NT2/D1 (cell line): ENCODE results near the gene PHTF2.

Source experiments
- DNase-seq: peaks from one replicate; pipeline ENCODE4 v3.0.0-alpha.2; 2011; ENCODE audit warnings: low read depth, low spot score
- H3K27me3 ChIP-seq: 2 replicates; pipeline ENCODE4 v1.6.0; 2011; ENCODE audit warnings: mild to moderate bottlenecking; ENCODE audit not compliant: insufficient read length, insufficient read depth
- H3K36me3 ChIP-seq: 2 replicates; pipeline ENCODE4 v1.6.1; 2011; ENCODE audit warnings: mild to moderate bottlenecking, low read length, mixed read lengths; ENCODE audit not compliant: insufficient read depth, insufficient read length
- H3K4me1 ChIP-seq: 2 replicates; pipeline ENCODE4 v1.5.1; 2011; ENCODE audit not compliant: insufficient read depth, insufficient read length
- H3K4me3 ChIP-seq: 2 replicates; pipeline ENCODE4 v1.5.1; 2011; ENCODE audit warnings: low read depth; ENCODE audit not compliant: insufficient read length
- H3K9ac ChIP-seq: 2 replicates; pipeline ENCODE4 v1.6.0; 2011; ENCODE audit warnings: low read depth; ENCODE audit not compliant: insufficient read length
- H3K9me3 ChIP-seq: 2 replicates; pipeline ENCODE4 v1.5.1; 2011; ENCODE audit warnings: mild to moderate bottlenecking, low read length; ENCODE audit not compliant: insufficient read depth
- SUZ12 ChIP-seq: IDR thresholded peaks from 2 replicates; pipeline ENCODE4 v1.6.1; 2011; ENCODE audit not compliant: insufficient read length, insufficient read depth; ENCODE audit errors: extremely low read depth
- YY1 ChIP-seq: IDR thresholded peaks from 2 replicates; pipeline ENCODE4 v1.6.1; 2011; ENCODE audit not compliant: insufficient read length, insufficient read depth
- ZNF274 ChIP-seq: IDR thresholded peaks from 2 replicates; pipeline ENCODE4 v1.6.1; 2011; ENCODE audit warnings: mild to moderate bottlenecking, low read depth, low read length

PHTF2 gene

GRCh38 chr7:77796109-77796508 lies 2.5 kb upstream of the PHTF2 start:
- peaks cover 21% of the 10 kb centered on the region for H3K36me3 ChIP-seq
- no peak overlapping the region for H3K4me3 ChIP-seq
- no peaks in the 10 kb centered on the region for H3K27me3 ChIP-seq
- DNase-seq = no peak
- no peak overlapping the region for H3K9ac ChIP-seq
- no peaks in the 10 kb centered on the region for H3K4me1 ChIP-seq
- no peaks in the 10 kb centered on the region for H3K9me3 ChIP-seq
- TF ChIP-seq ZNF274 (no peak), SUZ12 (no peak), YY1 (no peak)

GRCh38 chr7:77796960-77797359 lies 1.6 kb upstream of the PHTF2 start:
- Histone ChIP-seq H3K27me3 (no peaks in the 10 kb centered on the region), H3K4me1 (no peaks in the 10 kb centered on the region), H3K4me3 (peak overlapping the region; percentile 96), H3K9me3 (no peaks in the 10 kb centered on the region), H3K9ac (peak overlapping the region; percentile 92), H3K36me3 (peaks cover 21% of the 10 kb centered on the region)
- TF ChIP-seq ZNF274 = no peak
- TF ChIP-seq SUZ12 = no peak
- TF ChIP-seq YY1 = no peak
- DNase-seq = no peak

- H3K27me3 ChIP-seq = no peaks in the 10 kb centered on the region
- no peak for TF ChIP-seq YY1
- TF ChIP-seq SUZ12 = no peak
- TF ChIP-seq ZNF274 = no peak
- peak; percentile 27 for DNase-seq
- peaks cover 21% of the 10 kb centered on the region for H3K36me3 ChIP-seq
- H3K9ac ChIP-seq = peak overlapping the region; percentile 92
- H3K4me3 ChIP-seq = peak overlapping the region; percentile 96
- H3K9me3 ChIP-seq = no peaks in the 10 kb centered on the region
- H3K4me1 ChIP-seq = no peaks in the 10 kb centered on the region
Observed at GRCh38 chr7:77797734-77798393, 709 bp upstream of the PHTF2 start.

- Histone ChIP-seq H3K4me3 (peak overlapping the region; percentile 96), H3K9ac (peak overlapping the region; percentile 89), H3K4me1 (no peaks in the 10 kb centered on the region), H3K9me3 (no peaks in the 10 kb centered on the region), H3K27me3 (no peaks in the 10 kb centered on the region), H3K36me3 (peaks cover 13% of the 10 kb centered on the region)
- peak; percentile 13 for DNase-seq
- TF ChIP-seq ZNF274 (no peak), YY1 (no peak), SUZ12 (no peak)
Observed at GRCh38 chr7:77799078-77799964, 748 bp downstream of the PHTF2 start.

- Histone ChIP-seq H3K9ac (no peak overlapping the region), H3K4me1 (no peaks in the 10 kb centered on the region), H3K27me3 (no peaks in the 10 kb centered on the region), H3K9me3 (no peaks in the 10 kb centered on the region), H3K36me3 (peaks cover 8% of the 10 kb centered on the region), H3K4me3 (no peak overlapping the region)
- no peak for TF ChIP-seq SUZ12
- TF ChIP-seq ZNF274 = no peak
- no peak for TF ChIP-seq YY1
- no peak for DNase-seq
Observed at GRCh38 chr7:77800158-77800557, 1.6 kb downstream of the PHTF2 start.

- H3K9ac ChIP-seq = no peak overlapping the region
- no peak for DNase-seq
- H3K36me3 ChIP-seq = peaks cover 2% of the 10 kb centered on the region
- no peaks in the 10 kb centered on the region for H3K4me1 ChIP-seq
- H3K27me3 ChIP-seq = no peaks in the 10 kb centered on the region
- H3K4me3 ChIP-seq = no peak overlapping the region
- TF ChIP-seq SUZ12 = no peak
- no peak for TF ChIP-seq ZNF274
- TF ChIP-seq YY1 = no peak
- no peaks in the 10 kb centered on the region; the same call in 1 of the 2 replicates for H3K9me3 ChIP-seq
Observed at GRCh38 chr7:77800730-77801129, 2.2 kb downstream of the PHTF2 start.

- H3K9ac ChIP-seq = no peak overlapping the region
- no peaks in the 10 kb centered on the region for H3K4me1 ChIP-seq
- H3K9me3 ChIP-seq = peaks cover 13% of the 10 kb centered on the region; the same call in 1 of the 2 replicates
- H3K4me3 ChIP-seq = no peak overlapping the region
- no peak for DNase-seq
- H3K36me3 ChIP-seq = no peaks in the 10 kb centered on the region
- no peaks in the 10 kb centered on the region for H3K27me3 ChIP-seq
- TF ChIP-seq YY1 (no peak), SUZ12 (no peak), ZNF274 (no peak)
Observed at GRCh38 chr7:77802557-77803405, 4.2 kb downstream of the PHTF2 start.
